HG02623 (cell line): ENCODE measurements around the gene IGF2R.
"Not testable (repeated sequence)": the region's sequence is repeated elsewhere in the genome, so short reads cannot be mapped to it uniquely, and the experiment has no call there.

Source experiments
- ATAC-seq: cut with Tn5 transposase; IDR thresholded peaks from one replicate; pipeline ENCODE4 v1.9.1; 2021; ENCODE audit warnings: moderate library complexity; ENCODE audit not compliant: unreplicated experiment

The IGF2R gene

GRCh38 chr6:160090442-160091239 lies 121.8 kb downstream of the IGF2R start:
- ATAC-seq, result not testable (repeated sequence)

- not testable (repeated sequence) for ATAC-seq
Measured at GRCh38 chr6:160092176-160092575, 123.3 kb downstream of the IGF2R start.

- ATAC-seq, result no peak
Measured at GRCh38 chr6:160092602-160093001, 123.7 kb downstream of the IGF2R start.

- ATAC-seq, result no peak
Measured at GRCh38 chr6:160093061-160093460, 124.2 kb downstream of the IGF2R start.

- no peak for ATAC-seq
Measured at GRCh38 chr6:160093946-160094345, 125.1 kb downstream of the IGF2R start.

- ATAC-seq, result no peak
Measured at GRCh38 chr6:160095146-160095845, 126.4 kb downstream of the IGF2R start.

- no peak for ATAC-seq
Measured at GRCh38 chr6:160101277-160102205, 132.7 kb downstream of the IGF2R start.

- ATAC-seq, result no peak
Measured at GRCh38 chr6:160102399-160102798, 133.5 kb downstream of the IGF2R start.

- no peak for ATAC-seq
Measured at GRCh38 chr6:160102956-160103824, 134.3 kb downstream of the IGF2R start.

- ATAC-seq, result no peak
Measured at GRCh38 chr6:160103825-160104100, 134.9 kb downstream of the IGF2R start.

GRCh38 chr6:160104821-160105517 lies 136.1 kb downstream of the IGF2R start:
- no peak for ATAC-seq

GRCh38 chr6:160106010-160106409 lies 137.1 kb downstream of the IGF2R start:
- ATAC-seq, result no peak

- ATAC-seq, result no peak
Measured at GRCh38 chr6:160106701-160107100, 137.8 kb downstream of the IGF2R start.

- ATAC-seq, result no peak
Measured at GRCh38 chr6:160108077-160108476, 139.2 kb downstream of the IGF2R start.

GRCh38 chr6:160110586-160111123 lies 141.8 kb downstream of the IGF2R start:
- no peak for ATAC-seq

GRCh38 chr6:160111806-160112205 lies 142.9 kb downstream of the IGF2R start:
- ATAC-seq, result no peak

- no peak for ATAC-seq
Measured at GRCh38 chr6:160112628-160113299, 143.9 kb downstream of the IGF2R start.

GRCh38 chr6:160114536-160114935 lies 145.7 kb downstream of the IGF2R start:
- not testable (repeated sequence) for ATAC-seq

- no peak for ATAC-seq
Measured at GRCh38 chr6:160115421-160115820, 146.5 kb downstream of the IGF2R start.
